ENCODE results near the gene THAP5.

DNA sequence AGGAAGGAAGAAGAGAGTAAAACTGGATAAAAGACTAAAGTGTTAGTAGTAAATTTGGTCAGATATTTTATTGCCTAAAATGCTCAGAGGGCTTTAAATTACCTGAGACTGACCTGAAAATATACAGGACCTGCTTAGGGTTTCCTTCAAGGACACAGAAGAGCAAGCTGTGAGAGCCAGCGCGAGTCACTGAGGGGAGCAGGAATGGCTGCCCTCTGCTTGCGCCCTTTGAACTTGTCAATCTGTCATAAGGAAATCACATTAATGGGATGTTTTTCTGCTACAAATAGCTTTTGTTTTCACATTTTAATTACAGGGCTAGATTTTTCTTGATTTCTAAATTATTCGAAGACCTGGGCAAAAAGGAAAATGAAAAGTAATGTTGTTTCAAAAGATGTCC, 27.1 kb upstream of the THAP5 start:
- TF ChIP-seq EZH2 (IDR thresholded peaks at IDR 0.05; ENCODE audit: borderline replicate concordance, low read length), result no peak
- TF ChIP-seq, protein P1, sequence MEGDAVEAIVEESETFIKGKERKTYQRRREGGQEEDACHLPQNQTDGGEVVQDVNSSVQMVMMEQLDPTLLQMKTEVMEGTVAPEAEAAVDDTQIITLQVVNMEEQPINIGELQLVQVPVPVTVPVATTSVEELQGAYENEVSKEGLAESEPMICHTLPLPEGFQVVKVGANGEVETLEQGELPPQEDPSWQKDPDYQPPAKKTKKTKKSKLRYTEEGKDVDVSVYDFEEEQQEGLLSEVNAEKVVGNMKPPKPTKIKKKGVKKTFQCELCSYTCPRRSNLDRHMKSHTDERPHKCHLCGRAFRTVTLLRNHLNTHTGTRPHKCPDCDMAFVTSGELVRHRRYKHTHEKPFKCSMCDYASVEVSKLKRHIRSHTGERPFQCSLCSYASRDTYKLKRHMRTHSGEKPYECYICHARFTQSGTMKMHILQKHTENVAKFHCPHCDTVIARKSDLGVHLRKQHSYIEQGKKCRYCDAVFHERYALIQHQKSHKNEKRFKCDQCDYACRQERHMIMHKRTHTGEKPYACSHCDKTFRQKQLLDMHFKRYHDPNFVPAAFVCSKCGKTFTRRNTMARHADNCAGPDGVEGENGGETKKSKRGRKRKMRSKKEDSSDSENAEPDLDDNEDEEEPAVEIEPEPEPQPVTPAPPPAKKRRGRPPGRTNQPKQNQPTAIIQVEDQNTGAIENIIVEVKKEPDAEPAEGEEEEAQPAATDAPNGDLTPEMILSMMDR (IDR thresholded peaks at IDR 0.05; ENCODE audit: low read length), result no peak
